Stomach (tissue), 4 donors: ENCODE measurements around the gene IMP4.

Source experiments
- EP300 ChIP-seq: sonication (generic); formaldehyde crosslinking; IDR thresholded peaks from one replicate; pipeline ENCODE4 v1.6.1; 2017; ENCODE audit warnings: antibody characterized with exemption
- POLR2A ChIP-seq, 4 donors: fragments of 450-650 bp; IDR thresholded peaks; one replicate each; pipeline ENCODE4 v1.6.1; 2016; ENCODE audit warnings: antibody characterized with exemption in 4 of 4, control low read depth in 2 of 4, mild to moderate bottlenecking in 1 of 4, moderate library complexity in 1 of 4
- POLR2AphosphoS5 ChIP-seq, 3 donors: sonication (generic); formaldehyde crosslinking; IDR thresholded peaks; one replicate each; pipeline ENCODE4 v1.6.1; 2016; ENCODE audit warnings: antibody characterized with exemption in 3 of 3
- TF ChIP-seq, protein P1 (sequence below), 7 experiments: fragments of 450-650 bp in 4 of 7; fragments of 200-600 bp in 3 of 7; sonication (generic) in 3 of 7; IDR thresholded peaks; one replicate each; pipeline ENCODE4 v1.5.1; 2016 to 2019; ENCODE audit warnings: antibody characterized with exemption in 7 of 7, control low read depth in 2 of 7, mild to moderate bottlenecking in 1 of 7

DNA sequence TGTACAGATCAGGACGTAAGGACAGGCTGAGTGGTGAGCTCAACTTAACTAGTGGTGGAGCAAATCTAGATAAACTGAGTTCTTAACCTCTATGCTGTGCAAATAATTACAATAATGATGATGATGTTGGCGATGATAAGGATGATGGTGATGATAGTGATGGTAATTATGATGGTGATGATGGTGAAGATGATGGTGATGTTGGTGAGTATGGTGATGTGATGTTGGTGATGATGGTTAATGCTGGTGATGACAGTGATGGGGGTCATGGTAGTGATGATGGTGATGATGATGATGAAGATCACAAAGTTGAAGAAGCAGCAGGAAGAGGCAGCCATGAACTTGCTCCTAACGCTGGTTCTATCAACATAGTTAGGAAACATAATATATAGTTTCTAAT is 38.0 kb upstream of the IMP4 start:
- TF ChIP-seq, protein P1, sequence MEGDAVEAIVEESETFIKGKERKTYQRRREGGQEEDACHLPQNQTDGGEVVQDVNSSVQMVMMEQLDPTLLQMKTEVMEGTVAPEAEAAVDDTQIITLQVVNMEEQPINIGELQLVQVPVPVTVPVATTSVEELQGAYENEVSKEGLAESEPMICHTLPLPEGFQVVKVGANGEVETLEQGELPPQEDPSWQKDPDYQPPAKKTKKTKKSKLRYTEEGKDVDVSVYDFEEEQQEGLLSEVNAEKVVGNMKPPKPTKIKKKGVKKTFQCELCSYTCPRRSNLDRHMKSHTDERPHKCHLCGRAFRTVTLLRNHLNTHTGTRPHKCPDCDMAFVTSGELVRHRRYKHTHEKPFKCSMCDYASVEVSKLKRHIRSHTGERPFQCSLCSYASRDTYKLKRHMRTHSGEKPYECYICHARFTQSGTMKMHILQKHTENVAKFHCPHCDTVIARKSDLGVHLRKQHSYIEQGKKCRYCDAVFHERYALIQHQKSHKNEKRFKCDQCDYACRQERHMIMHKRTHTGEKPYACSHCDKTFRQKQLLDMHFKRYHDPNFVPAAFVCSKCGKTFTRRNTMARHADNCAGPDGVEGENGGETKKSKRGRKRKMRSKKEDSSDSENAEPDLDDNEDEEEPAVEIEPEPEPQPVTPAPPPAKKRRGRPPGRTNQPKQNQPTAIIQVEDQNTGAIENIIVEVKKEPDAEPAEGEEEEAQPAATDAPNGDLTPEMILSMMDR (IDR thresholded peaks at IDR 0.05), result no peak
- TF ChIP-seq POLR2A (IDR thresholded peaks at IDR 0.05), result no peak
- TF ChIP-seq POLR2AphosphoS5 (IDR thresholded peaks at IDR 0.05), result no peak
- no peak for TF ChIP-seq EP300
